Activated CD4-positive, alpha-beta T cell treated with anti-CD3 and anti-CD28 coated beads, Interleukin-2, amount 10 ng/mL, durations not matched to agents 24 days and 14 days (primary cell): ENCODE results near the gene OTOF. TPM values are rescaled to one million over a fixed set of nuclear protein-coding genes. Genes with fewer than 3 reads are reported as not detected.

Experiments
- total RNA-seq: library from RNA; stranded (reverse); gene quantifications from 2 replicates; pipeline ENCODE4 v1.2.3, GENCODE V29; 2022

OTOF gene
- total RNA-seq, 1 donor from 2014 or later = 7.2 TPM

Other genes starting within 250 kb of the OTOF start
- 110 and 112 TPM in 2 replicates for gene HADHA, start 233.5 kb downstream of the OTOF start, total RNA-seq
- gene HADHB, start 233.2 kb downstream of the OTOF start, total RNA-seq = 81.2 and 86.6 TPM in 2 replicates
- 63.7 and 68.8 TPM in 2 replicates for gene SELENOI, start 132.0 kb downstream of the OTOF start, total RNA-seq
- 3.4 and 3.5 TPM in 2 replicates for gene ADGRF3, start 131.3 kb downstream of the OTOF start, total RNA-seq
- gene DRC1, start 76.2 kb downstream of the OTOF start, total RNA-seq = not detected in 2 replicates
- gene CIB4, start 163.2 kb upstream of the OTOF start, total RNA-seq = not detected in 2 replicates
- gene KCNK3, start 214.6 kb upstream of the OTOF start, total RNA-seq = not detected in 2 replicates